ENCODE measurements around the gene EPB41. TPM values are rescaled to one million over a fixed set of nuclear protein-coding genes. Genes with fewer than 3 reads are reported as not detected.
"Not testable (repeated sequence)": the region's sequence is repeated elsewhere in the genome, so short reads cannot be mapped to it uniquely, and the experiment has no call there.

The EPB41 gene
- total RNA-seq, 1 donor from 2014 or later: 36.2 TPM

GRCh38 chr1:29055160-29055559, 140.8 kb downstream of the EPB41 start:
- DNase-seq: no peak

DNA sequence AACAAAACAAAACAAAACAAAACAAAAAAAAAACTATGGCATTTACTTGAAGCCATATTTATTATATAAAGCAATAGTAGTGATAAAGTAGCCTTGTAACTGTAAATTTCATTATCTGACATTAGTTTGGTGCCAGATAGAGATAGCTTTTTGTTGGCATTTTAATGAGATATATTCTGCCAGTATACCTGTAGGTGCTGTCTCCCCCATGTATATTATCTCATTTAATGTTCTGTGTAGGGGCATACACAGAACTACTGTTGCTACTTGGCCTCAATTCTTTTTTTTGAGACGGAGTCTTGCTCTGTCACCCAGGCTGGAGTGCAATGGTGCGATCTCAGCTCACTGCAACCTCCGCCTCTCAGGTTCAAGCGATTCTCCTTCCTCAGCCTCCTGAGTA, 141.9 kb downstream of the EPB41 start:
- no peak for DNase-seq

DNA sequence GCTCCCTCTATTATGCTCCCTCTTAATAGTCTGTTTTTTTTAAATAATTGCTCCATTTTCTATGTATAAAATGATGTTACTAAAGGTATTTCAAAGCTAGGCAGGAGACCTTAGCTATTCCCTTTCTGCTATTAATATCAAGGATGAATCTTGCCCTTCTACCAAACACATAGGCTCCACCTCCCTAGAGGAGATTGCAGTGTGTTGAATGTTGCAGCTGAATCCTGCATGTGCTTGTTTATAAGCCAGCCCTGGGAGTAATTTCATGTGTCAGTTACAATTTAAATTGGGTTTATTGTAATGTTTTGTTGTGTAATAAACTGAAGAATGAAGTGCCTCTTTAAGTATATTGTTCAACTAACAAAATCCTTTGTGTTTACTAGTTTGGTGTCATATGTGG, 143.3 kb downstream of the EPB41 start:
- no peak for DNase-seq

GRCh38 chr1:29062157-29062942, 148.0 kb downstream of the EPB41 start:
- DNase-seq: peak; percentile 1

GRCh38 chr1:29064064-29064463, 149.7 kb downstream of the EPB41 start:
- DNase-seq: no peak

GRCh38 chr1:29077155-29077554, 162.8 kb downstream of the EPB41 start:
- no peak for DNase-seq

DNA sequence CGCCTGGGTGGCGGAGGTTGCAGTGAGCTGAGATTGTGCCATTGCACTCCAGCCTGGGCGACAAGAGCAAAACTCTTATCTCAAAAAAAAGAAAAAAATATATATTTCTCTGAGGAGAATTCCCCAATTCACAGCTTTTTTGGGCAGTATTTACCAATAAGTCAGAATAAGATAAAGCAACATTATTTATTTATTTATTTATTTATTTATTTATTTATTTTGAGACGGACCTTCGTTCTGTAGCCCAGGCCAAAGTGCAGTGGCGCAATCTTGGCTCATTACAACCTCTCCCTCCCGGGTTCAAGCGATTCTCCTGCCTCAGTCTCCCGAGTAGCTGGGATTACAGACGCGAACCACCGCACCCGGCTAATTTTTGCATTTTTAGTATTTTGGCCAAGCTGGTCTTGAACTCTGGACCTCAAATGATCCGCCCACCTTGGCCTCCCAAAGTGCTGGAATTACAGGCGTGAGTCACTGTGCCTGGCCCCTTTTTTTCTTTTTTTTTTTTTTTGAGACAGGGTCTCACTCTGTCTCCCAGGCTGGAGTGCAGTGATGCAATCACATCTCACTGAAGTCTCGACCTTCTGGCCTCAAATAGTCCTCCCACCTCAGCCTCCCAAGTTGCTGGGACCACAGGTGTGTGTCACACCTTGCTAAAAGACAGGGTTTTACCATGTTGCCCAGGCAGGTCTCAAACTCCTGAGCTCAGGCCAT, 165.7 kb downstream of the EPB41 start:
- not testable (repeated sequence) for DNase-seq

GRCh38 chr1:29081201-29081600, 166.8 kb downstream of the EPB41 start:
- no peak for DNase-seq

DNA sequence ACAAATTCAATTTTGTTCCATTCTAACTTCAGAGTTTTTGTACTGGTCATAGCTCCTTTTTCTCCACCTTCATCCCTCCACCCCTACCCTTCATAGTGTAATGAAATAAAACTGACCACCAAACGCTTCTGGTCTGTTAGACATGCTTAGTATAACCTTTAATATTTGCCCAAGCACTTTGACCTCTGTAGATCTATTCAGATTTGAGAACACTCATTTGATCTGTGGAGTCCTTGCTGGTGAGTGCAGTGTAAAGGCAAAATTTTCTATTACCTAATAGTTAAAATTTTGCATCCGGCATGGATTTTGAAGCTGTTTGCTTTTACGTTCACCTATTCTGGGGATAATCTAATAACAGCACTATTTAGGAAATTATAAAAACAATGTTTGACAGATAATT, 168.2 kb downstream of the EPB41 start:
- no peak for DNase-seq

- no peak for DNase-seq
Measured at GRCh38 chr1:29083317-29084195, 169.2 kb downstream of the EPB41 start.

GRCh38 chr1:29084196-29084521, 169.8 kb downstream of the EPB41 start:
- no peak for DNase-seq

DNA sequence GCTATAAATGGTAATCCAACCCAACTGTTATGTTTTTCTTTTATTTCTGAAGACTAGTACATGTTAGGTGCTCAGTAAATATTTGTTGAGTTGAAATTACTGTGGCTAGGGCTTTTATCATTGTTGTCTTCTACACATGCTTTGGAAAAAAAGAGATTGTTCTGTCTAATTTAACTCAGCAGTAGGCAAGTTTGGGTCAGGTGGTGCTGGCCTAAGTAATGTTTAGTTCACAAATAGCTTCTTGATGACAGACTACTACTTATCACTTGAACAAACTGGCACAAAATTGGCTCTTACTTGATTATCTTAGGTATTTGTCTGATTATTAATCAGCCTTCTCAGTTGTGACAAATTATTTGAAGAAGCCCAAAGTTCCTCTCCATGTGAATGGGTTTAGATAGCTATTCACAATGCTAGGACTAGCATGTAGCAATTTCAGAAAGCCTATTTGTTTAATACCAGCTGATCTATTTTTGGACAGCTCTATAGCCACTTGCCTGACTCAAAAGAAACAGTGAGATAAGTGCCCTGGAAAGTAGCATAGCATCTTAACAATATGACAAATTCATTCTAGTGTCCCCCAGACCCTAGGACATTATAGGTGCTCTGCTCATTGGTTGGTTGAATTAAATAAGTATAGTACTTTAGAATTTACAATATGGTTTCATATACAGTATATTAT, 176.7 kb downstream of the EPB41 start:
- DNase-seq: no peak

- DNase-seq: not testable (repeated sequence)
Measured at GRCh38 chr1:29092704-29093103, 178.3 kb downstream of the EPB41 start.

- DNase-seq: no peak
Measured at GRCh38 chr1:29094433-29094832, 180.1 kb downstream of the EPB41 start.

DNA sequence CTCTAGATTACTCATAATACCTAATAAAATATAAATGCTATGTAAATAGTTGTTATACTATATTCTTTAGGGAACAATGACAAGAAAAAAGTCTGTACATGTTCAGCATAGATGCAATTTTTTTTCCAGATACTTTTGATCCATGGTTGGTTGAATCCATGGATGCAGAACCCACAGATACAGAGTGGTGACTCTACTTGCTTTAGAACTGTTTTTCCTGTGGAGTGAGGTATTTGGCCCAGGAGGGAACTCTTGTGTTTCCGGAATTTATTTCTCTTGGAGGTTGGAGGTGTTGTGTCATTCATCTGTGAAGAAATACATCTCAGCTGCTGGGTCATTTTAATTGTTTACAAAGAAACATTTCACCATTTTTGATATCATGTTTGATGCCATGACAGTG, 180.6 kb downstream of the EPB41 start:
- no peak for DNase-seq

GRCh38 chr1:29096231-29096886, 182.0 kb downstream of the EPB41 start:
- no peak for DNase-seq

DNA sequence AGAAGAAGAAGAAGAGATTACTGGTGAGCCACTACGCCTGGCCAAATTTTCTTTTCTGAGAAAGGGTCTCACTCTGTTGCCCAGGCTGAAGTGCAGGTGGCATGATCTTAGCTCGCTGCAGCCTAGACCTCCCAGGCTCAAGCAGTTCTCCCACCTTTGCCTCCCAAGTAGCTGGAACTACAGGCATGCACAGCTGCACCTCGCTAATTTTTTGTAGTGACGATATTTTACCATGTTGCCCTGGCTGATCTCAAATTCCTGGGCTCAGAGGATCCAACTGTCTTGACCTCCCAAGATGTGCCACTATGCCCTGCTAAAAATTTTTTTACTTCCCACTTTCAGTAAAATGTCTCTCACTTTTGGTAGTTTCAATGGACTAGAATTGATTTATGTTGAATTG, 184.9 kb downstream of the EPB41 start:
- DNase-seq: no peak

DNA sequence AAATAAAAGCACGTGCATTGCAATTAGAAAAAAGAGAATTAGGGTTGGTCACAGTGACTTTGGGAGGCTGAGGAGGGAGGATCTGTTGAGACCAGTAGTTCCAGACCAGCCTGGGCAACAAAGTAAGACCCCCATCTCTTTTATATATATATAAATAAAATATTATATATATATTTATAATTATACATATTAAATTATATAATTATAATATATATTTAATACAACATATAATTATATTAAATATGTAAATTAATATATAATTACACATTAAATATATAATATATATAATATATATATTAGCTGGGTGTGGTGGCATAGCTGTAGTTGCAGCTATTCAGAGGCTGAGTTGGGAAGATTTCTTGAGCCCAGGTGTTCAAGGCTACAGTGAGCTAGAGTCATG, 186.1 kb downstream of the EPB41 start:
- DNase-seq: no peak

DNA sequence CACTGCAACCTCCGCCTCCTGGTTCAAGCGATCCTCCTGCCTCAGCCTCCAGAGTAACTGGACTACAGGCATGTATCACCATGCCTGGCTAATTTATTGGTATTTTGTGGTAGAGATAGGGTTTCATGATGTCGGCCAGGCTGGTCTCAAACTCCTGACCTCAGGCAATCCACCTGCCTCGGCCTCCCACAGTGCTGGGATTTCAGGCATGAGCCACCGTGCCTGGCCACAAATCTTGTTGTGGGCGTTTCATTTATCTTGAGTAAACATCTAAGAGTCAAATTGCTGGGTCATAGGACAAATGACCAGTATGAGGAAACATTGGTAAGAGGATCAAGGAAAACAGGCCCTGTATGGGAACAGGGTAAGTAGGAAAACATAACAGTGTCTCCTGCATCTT, 191.5 kb downstream of the EPB41 start:
- no peak for DNase-seq

GRCh38 chr1:29108041-29108440, 193.7 kb downstream of the EPB41 start:
- not testable (repeated sequence) for DNase-seq

DNA sequence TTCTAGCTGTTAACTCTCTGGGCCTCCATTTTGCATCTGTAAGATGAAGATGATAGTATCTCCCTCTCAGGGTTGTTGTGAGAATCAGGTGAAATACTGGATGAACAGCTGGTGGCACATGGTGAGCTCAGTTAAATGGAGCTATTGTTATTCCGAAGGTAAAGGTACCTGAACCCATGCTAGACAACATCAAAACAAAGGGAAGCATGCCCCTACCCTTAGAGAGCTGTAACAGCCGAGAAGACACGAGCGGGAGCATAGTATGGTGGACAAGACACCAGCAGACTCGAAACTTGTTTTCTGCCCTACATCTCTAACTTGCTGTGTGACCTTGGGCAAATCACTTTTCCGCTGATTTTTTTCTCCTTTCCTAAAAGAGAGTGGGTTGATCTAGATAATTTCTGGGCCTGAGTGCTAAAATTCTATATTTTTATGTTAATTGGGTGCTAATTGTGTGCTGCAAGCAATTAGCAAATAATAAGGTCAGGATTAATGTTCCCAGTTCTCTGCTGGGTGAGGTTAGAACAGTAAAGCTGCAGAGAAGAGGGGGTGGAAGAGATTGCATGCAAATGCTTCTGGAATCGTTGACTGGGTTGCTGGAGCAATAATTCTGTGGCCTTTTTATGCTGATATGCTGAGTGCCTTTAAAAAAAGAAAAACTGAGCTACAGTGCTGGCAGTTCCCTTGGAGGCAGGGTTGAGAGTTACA, 198.5 kb downstream of the EPB41 start:
- DNase-seq: no peak
